NCI-H1436 treated with DMSO at 0.1 percent for 48 hours (cell line): ENCODE results near the gene LRIT2.
"Not testable (repeated sequence)": the region's sequence is repeated elsewhere in the genome, so short reads cannot be mapped to it uniquely, and the experiment has no call there.

Experiments used
- DNase-seq: peaks from one replicate; lab custom pipeline; 2025; lab: John Stamatoyannopoulos, UW

LRIT2 gene

GRCh38 chr10:84184517-84184916 lies 40.8 kb downstream of the LRIT2 start:
- no peak for DNase-seq

GRCh38 chr10:84181631-84182030 lies 43.7 kb downstream of the LRIT2 start:
- DNase-seq = no peak

GRCh38 chr10:84180386-84180785 lies 45.0 kb downstream of the LRIT2 start:
- not testable (repeated sequence) for DNase-seq

GRCh38 chr10:84179059-84179710 lies 46.2 kb downstream of the LRIT2 start:
- no peak for DNase-seq

GRCh38 chr10:84178160-84178609 lies 47.2 kb downstream of the LRIT2 start:
- DNase-seq = no peak

GRCh38 chr10:84177541-84178141 lies 47.7 kb downstream of the LRIT2 start:
- no peak for DNase-seq

- no peak for DNase-seq
Measured at GRCh38 chr10:84176836-84177474, 48.4 kb downstream of the LRIT2 start.

GRCh38 chr10:84176351-84176750 lies 49.0 kb downstream of the LRIT2 start:
- no peak for DNase-seq

GRCh38 chr10:84175436-84175835 lies 49.9 kb downstream of the LRIT2 start:
- DNase-seq = no peak

GRCh38 chr10:84173501-84173929 lies 51.8 kb downstream of the LRIT2 start, which contains the start of gene GPR15LG:
GPR15LG (plus strand) TSS chr10:84173801; CDS start chr10:84173852, 51 bp downstream.
- no peak for DNase-seq

- no peak for DNase-seq
Measured at GRCh38 chr10:84172467-84173356, 52.6 kb downstream of the LRIT2 start.

GRCh38 chr10:84171700-84172466 lies 53.5 kb downstream of the LRIT2 start:
- DNase-seq = not testable (repeated sequence)

- not testable (repeated sequence) for DNase-seq
Measured at GRCh38 chr10:84171237-84171636, 54.1 kb downstream of the LRIT2 start.
